ENCODE data around the gene CBFB.
"Not testable (repeated sequence)": the region's sequence is repeated elsewhere in the genome, so short reads cannot be mapped to it uniquely, and the experiment has no call there.

Gene CBFB
- total RNA-seq, result 76.9 to 163 (median 78.5) reads per million in 3 donors

GRCh38 chr16:67028696-67029253, at the start of gene CBFB:
TSS of gene CBFB (plus strand) at chr16:67029149. CDS start at chr16:67029408, 259 bp downstream.
- DNase-seq, result peak; percentile 89 to 93 (median 91)
- Histone ChIP-seq H3K4me3 (ENCODE audit: insufficient read depth, low read depth, low read length, poor library complexity, severe bottlenecking) (peak within 1 kb of the TSS; percentile 72), H3K27ac (ENCODE audit: insufficient read depth, low read length, poor library complexity, severe bottlenecking) (peak within 1 kb of the TSS; percentile 96), H3K4me1 (ENCODE audit: control insufficient read depth, insufficient read depth, low read length, poor library complexity, severe bottlenecking) (peaks cover 27% of the 10 kb centered on the region), H3K36me3 (ENCODE audit: control insufficient read depth, insufficient read depth, low read length) (no peaks in the 10 kb centered on the region), H3K27me3 (replicated peaks; ENCODE audit: control insufficient read depth, insufficient read depth, low read length, poor library complexity, severe bottlenecking) (no peaks in the 10 kb centered on the region), H3K9me3 (ENCODE audit: control insufficient read depth, low read length) (no peaks in the 10 kb centered on the region)

DNA sequence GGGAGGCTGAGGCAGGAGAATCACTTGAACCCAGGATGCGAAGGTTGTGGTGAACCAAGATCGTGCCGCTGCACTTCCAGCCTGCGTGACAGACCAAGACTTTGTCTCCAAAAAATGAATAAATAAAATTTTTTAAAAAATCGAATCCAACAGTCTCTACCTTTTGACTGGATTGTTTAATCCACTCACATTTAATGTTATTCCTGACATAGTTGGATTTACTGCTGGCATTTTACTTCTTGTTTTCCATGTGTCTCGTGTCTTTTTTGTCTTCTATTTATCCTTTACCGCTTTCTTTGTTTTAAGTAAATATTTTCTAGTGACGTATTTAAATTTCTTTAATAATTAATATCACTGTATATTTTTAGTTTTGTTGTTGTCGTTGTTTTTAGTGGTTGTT, 45.9 kb upstream of the CBFB start:
- Histone ChIP-seq H3K27me3 (replicated peaks; ENCODE audit: control insufficient read depth, insufficient read depth, low read length, poor library complexity, severe bottlenecking) (no peaks in the 10 kb centered on the region), H3K4me3 (ENCODE audit: insufficient read depth, low read depth, low read length, poor library complexity, severe bottlenecking) (no peak overlapping the region), H3K27ac (ENCODE audit: insufficient read depth, low read length, poor library complexity, severe bottlenecking) (no peak overlapping the region), H3K4me1 (ENCODE audit: control insufficient read depth, insufficient read depth, low read length, poor library complexity, severe bottlenecking) (peaks cover 17% of the 10 kb centered on the region), H3K36me3 (ENCODE audit: control insufficient read depth, insufficient read depth, low read length) (no peaks in the 10 kb centered on the region), H3K9me3 (ENCODE audit: control insufficient read depth, low read length) (no peaks in the 10 kb centered on the region)
- no peak for DNase-seq

DNA sequence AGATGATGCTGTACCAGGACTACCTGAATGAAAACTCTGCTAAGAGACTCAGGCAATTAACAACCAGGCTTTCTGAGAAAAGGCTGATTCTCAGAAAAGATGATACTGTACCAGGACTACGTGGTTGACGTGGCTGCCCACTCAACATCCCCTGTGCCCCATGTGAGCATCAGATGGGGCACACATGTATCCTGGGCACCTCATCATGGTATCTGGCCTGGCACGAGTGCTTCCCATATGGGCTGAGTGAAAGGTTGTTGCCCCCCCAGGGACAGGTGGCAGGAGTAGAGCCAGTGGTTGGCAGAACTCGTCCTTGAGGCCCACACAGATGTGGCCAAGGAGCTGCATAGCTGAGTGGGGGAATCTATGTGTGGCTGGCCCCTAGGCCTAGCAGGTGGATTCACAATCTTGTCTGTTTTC, 44.0 kb upstream of the CBFB start:
- no peaks in the 10 kb centered on the region for H3K9me3 ChIP-seq (ENCODE audit: control insufficient read depth, low read length)
- peaks cover 17% of the 10 kb centered on the region for H3K4me1 ChIP-seq (ENCODE audit: control insufficient read depth, insufficient read depth, low read length, poor library complexity, severe bottlenecking)
- peak overlapping the region; percentile 62 for H3K27ac ChIP-seq (ENCODE audit: insufficient read depth, low read length, poor library complexity, severe bottlenecking)
- H3K4me3 ChIP-seq (ENCODE audit: insufficient read depth, low read depth, low read length, poor library complexity, severe bottlenecking), result no peak overlapping the region
- H3K27me3 ChIP-seq (replicated peaks; ENCODE audit: control insufficient read depth, insufficient read depth, low read length, poor library complexity, severe bottlenecking), result no peaks in the 10 kb centered on the region
- no peak for DNase-seq
- no peaks in the 10 kb centered on the region for H3K36me3 ChIP-seq (ENCODE audit: control insufficient read depth, insufficient read depth, low read length)

DNA sequence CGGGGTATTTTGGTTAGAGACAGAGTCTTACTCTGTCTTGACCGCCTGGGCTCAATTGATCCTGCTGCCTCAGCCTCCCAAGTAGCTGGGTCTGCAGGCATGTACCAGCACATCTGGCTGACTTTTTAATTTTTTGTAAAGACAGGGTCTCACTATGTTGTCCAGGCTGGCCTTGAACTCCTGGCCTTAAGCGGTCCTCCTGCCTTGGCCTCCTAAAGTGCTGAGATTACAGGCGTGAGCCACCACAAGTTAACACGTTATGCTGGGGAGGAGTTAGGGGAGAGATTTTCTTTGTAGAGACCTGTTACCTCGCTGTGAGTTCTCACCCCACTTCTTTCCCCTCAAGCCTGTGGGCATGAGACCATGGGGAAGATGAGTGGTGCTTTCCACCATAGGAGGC, 42.4 kb upstream of the CBFB start:
- Histone ChIP-seq H3K27ac (ENCODE audit: insufficient read depth, low read length, poor library complexity, severe bottlenecking) (no peak overlapping the region), H3K36me3 (ENCODE audit: control insufficient read depth, insufficient read depth, low read length) (no peaks in the 10 kb centered on the region), H3K4me1 (ENCODE audit: control insufficient read depth, insufficient read depth, low read length, poor library complexity, severe bottlenecking) (peaks cover 17% of the 10 kb centered on the region), H3K4me3 (ENCODE audit: insufficient read depth, low read depth, low read length, poor library complexity, severe bottlenecking) (no peak overlapping the region), H3K9me3 (ENCODE audit: control insufficient read depth, low read length) (no peaks in the 10 kb centered on the region), H3K27me3 (replicated peaks; ENCODE audit: control insufficient read depth, insufficient read depth, low read length, poor library complexity, severe bottlenecking) (no peaks in the 10 kb centered on the region)
- DNase-seq, result no peak

DNA sequence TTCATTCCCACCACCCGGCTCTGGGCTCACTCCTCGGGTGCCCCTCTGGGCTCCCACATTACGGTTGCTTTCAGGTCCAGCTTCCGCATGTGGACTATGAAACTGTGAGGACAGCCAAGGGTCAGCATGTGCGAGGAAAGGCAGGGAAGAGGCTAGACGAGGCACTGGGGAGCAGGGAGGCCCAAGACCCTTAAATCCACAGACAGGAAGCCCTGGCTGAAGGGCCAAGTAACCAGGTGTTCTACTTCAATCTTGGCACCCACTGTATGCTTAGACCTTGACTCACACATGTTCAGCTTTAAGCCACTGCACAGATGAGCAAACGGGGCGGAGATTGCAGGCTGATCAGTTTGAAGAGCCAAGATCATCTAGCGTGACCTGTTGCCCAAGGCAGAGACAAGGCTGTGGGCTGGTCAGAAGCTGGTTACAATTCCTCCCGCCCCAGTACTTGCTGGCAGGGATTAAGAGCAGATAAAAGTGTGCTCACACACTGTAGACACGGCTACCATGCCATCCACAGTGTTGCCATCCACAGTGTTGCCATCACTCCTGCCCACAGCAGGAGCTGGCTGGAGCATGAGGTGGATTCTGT, 40.7 kb upstream of the CBFB start, which contains the start of gene CES4A:
Gene CES4A, plus strand, starts transcription at position 393 of the 592 bp plus-strand sequence. Its CDS starts 184 bp downstream, at position 577.
- no peak for DNase-seq
- no peaks in the 10 kb centered on the region for H3K36me3 ChIP-seq (ENCODE audit: control insufficient read depth, insufficient read depth, low read length)
- peaks cover 13% of the 10 kb centered on the region for H3K4me1 ChIP-seq (ENCODE audit: control insufficient read depth, insufficient read depth, low read length, poor library complexity, severe bottlenecking)
- no peak within 1 kb of the TSS for H3K27ac ChIP-seq (ENCODE audit: insufficient read depth, low read length, poor library complexity, severe bottlenecking)
- H3K27me3 ChIP-seq (replicated peaks; ENCODE audit: control insufficient read depth, insufficient read depth, low read length, poor library complexity, severe bottlenecking), result no peaks in the 10 kb centered on the region
- no peak within 1 kb of the TSS for H3K4me3 ChIP-seq (ENCODE audit: insufficient read depth, low read depth, low read length, poor library complexity, severe bottlenecking)
- no peaks in the 10 kb centered on the region for H3K9me3 ChIP-seq (ENCODE audit: control insufficient read depth, low read length)

DNA sequence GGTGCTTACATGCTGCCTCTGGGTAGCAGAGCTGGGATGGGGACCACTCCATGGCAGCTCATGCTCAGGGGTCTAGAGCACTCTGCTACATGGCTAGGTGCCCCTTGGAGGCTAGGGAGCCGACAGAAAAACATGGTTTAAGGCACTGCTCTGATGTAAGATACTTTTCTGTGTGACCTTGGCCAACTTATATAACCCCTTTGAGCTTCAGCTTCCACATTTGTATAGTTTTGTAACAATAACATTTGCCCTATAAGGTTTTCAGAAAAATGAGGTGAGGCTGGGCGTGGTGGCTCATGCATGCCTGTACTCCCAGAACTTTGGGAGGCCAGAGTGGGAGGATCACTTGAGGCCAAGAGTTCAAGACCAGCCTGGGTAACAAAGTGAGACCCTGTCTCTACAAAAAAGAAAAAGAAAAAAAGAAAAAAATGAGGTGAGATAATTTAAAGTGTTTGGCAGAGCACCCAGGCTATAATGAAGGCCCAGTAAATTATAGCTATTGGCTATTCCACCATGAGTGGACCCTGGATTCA, 37.3 kb upstream of the CBFB start:
- H3K9me3 ChIP-seq (ENCODE audit: control insufficient read depth, low read length), result no peaks in the 10 kb centered on the region
- H3K27me3 ChIP-seq (replicated peaks; ENCODE audit: control insufficient read depth, insufficient read depth, low read length, poor library complexity, severe bottlenecking), result no peaks in the 10 kb centered on the region
- no peak overlapping the region for H3K27ac ChIP-seq (ENCODE audit: insufficient read depth, low read length, poor library complexity, severe bottlenecking)
- H3K4me1 ChIP-seq (ENCODE audit: control insufficient read depth, insufficient read depth, low read length, poor library complexity, severe bottlenecking), result no peaks in the 10 kb centered on the region
- H3K4me3 ChIP-seq (ENCODE audit: insufficient read depth, low read depth, low read length, poor library complexity, severe bottlenecking), result no peak overlapping the region
- DNase-seq, result no peak
- no peaks in the 10 kb centered on the region for H3K36me3 ChIP-seq (ENCODE audit: control insufficient read depth, insufficient read depth, low read length)

GRCh38 chr16:66993558-66993957, 35.4 kb upstream of the CBFB start:
- not testable (repeated sequence) for DNase-seq; H3K27ac ChIP-seq (ENCODE audit: insufficient read depth, low read length, poor library complexity, severe bottlenecking); H3K4me1 ChIP-seq (ENCODE audit: control insufficient read depth, insufficient read depth, low read length, poor library complexity, severe bottlenecking)

DNA sequence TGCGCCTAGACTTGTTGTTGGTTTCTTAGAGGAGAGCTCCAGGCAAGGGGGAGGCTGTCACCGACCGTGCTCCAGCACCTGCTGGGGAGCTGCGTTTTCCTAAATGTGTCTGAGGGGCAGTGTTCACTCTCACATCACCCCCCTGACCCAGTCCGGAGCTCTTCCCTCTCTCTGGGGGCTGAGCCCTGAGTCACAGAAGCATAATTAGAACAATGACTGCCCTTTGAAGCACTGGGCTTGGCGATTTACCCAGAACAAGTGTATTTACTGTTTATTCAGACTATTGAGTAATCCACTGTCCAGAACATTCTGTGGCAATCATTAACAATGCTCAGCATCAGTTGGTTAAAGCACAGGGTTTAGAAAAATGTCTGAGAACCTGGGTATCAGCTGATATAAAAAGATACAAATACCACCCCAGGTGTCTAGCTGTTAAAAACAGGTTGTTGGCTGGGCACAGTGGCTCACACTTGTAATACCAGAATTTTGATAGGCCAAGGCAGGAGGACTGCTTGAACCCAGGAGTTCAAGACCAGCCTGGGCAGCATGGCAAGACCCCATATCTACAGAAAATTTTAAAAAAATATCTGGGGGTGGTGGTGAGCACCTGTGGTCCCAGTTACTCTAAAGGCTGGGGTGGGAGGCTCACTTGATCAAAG, 32.5 kb upstream of the CBFB start:
- H3K36me3 ChIP-seq (ENCODE audit: control insufficient read depth, insufficient read depth, low read length), result no peaks in the 10 kb centered on the region
- H3K27me3 ChIP-seq (replicated peaks; ENCODE audit: control insufficient read depth, insufficient read depth, low read length, poor library complexity, severe bottlenecking), result no peaks in the 10 kb centered on the region
- H3K4me3 ChIP-seq (ENCODE audit: insufficient read depth, low read depth, low read length, poor library complexity, severe bottlenecking), result no peak overlapping the region
- no peaks in the 10 kb centered on the region for H3K9me3 ChIP-seq (ENCODE audit: control insufficient read depth, low read length)
- peaks cover 4% of the 10 kb centered on the region for H3K4me1 ChIP-seq (ENCODE audit: control insufficient read depth, insufficient read depth, low read length, poor library complexity, severe bottlenecking)
- no peak for DNase-seq
- no peak overlapping the region for H3K27ac ChIP-seq (ENCODE audit: insufficient read depth, low read length, poor library complexity, severe bottlenecking)

More at GRCh38 chr16:66993558-66993957, 35.4 kb upstream of the CBFB start:
- H3K9me3 ChIP-seq (ENCODE audit: control insufficient read depth, low read length); H3K4me3 ChIP-seq (ENCODE audit: insufficient read depth, low read depth, low read length, poor library complexity, severe bottlenecking); H3K27me3 ChIP-seq (replicated peaks; ENCODE audit: control insufficient read depth, insufficient read depth, low read length, poor library complexity, severe bottlenecking); H3K36me3 ChIP-seq (ENCODE audit: control insufficient read depth, insufficient read depth, low read length): not testable (repeated sequence)

DNA sequence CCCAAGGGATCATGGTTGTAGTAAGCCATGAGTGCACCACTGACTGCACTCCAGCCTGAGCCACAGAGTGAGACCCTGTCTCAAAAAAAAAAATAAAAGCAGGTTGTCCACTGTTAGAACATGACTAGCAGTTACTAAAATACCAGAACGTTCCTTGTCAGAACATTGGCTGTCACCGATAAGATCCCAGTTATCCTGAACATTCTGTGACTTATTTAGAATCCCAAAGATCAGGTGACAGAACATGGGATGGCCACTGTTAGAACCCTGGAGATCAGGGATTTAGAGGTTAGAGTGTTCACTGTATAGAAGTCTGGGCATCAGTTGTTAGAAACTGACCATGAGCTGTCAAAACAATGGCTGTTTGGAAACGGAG, 32.0 kb upstream of the CBFB start:
- peaks cover 9% of the 10 kb centered on the region for H3K4me1 ChIP-seq (ENCODE audit: control insufficient read depth, insufficient read depth, low read length, poor library complexity, severe bottlenecking)
- H3K4me3 ChIP-seq (ENCODE audit: insufficient read depth, low read depth, low read length, poor library complexity, severe bottlenecking), result no peak overlapping the region
- H3K27me3 ChIP-seq (replicated peaks; ENCODE audit: control insufficient read depth, insufficient read depth, low read length, poor library complexity, severe bottlenecking), result no peaks in the 10 kb centered on the region
- no peak for DNase-seq
- H3K36me3 ChIP-seq (ENCODE audit: control insufficient read depth, insufficient read depth, low read length), result no peaks in the 10 kb centered on the region
- no peaks in the 10 kb centered on the region for H3K9me3 ChIP-seq (ENCODE audit: control insufficient read depth, low read length)
- no peak overlapping the region for H3K27ac ChIP-seq (ENCODE audit: insufficient read depth, low read length, poor library complexity, severe bottlenecking)
